ENCODE measurements around the gene CTRB1.

The CTRB1 gene

GRCh38 chr16:75218256-75219076, at the start of gene CTRB1:
Gene CTRB1, plus strand, starts transcription at chr16:75218988. Its CDS starts 20 bp downstream, at chr16:75219008.
- DNase-seq = no peak

- DNase-seq = no peak
Measured at GRCh38 chr16:75169899-75170405, 48.8 kb upstream of the CTRB1 start.

DNA sequence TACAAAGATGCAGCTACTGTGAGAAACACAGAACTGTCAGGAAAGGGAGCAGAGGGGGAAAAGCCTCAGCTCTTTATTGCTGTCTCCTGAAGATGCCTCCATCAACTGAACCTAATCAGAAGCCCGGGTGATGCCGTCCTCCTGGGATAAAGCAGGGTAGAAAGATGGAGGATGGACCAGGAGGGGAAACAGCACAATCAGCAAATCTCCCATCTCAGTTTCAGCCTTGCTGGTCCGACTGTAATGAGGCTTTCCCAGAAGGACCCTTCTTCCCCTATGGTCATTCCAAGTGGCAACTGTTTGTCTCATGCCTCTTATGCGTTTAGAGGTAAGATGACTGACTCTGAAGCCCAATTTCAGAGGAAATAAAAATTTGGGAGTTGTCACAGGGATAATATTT, 46.2 kb upstream of the CTRB1 start:
- DNase-seq = no peak

- no peak for DNase-seq
Measured at GRCh38 chr16:75175074-75175473, 43.7 kb upstream of the CTRB1 start.

- no peak for DNase-seq
Measured at GRCh38 chr16:75176926-75177325, 41.9 kb upstream of the CTRB1 start.

DNA sequence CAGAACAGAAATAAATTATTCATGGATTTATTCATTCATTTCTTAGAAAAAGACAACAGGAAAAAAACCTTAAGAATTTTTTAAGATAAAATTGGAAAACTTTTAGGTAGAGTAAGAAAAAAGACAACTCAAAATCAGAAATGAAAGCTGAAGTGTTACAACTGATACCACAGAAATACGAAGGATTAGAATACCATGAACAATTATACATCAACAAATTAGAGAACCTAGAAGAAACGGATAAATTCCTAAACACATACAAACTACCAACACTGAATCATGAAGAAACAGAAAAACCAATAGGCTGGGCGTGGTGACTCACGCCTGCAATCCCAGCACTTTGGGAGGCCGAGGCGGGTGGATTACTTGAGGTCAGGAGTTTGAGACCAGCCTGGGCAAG, 39.6 kb upstream of the CTRB1 start:
- no peak for DNase-seq

- no peak for DNase-seq
Measured at GRCh38 chr16:75181630-75182029, 37.2 kb upstream of the CTRB1 start.

- DNase-seq = no peak
Measured at GRCh38 chr16:75188832-75189477, 29.8 kb upstream of the CTRB1 start.

DNA sequence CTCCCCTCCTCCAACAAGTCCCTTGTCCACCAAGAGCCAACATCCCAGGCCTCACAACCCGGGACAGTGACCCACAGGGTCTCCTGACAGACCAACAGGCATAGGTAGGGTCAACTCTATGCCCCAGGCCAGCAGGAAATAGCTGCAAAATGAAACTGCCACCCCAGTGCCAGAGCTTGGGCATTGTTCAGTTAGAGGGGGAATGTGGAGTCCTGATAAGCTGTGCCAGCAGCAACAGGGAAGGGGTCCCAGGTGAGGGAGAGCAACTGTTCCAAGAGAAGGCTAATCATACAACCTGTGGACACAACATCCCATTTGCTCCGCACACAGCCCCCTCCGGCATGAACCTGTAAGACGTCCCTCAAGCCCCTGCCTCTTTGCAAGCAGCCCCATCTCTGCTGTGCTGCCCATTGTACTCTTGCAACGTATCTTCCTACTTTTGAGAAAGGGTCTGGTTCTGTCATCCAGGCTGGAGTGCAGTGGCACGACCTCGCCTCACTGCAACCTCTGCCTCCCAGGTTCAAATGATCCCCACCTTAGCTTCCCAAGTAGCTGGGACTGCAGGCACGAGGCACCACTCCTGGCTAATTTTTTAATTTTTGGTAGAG, 29.0 kb upstream of the CTRB1 start:
- DNase-seq = no peak

GRCh38 chr16:75192606-75193264, 26.1 kb upstream of the CTRB1 start:
- no peak for DNase-seq

GRCh38 chr16:75193265-75193650, 25.5 kb upstream of the CTRB1 start:
- DNase-seq = no peak

DNA sequence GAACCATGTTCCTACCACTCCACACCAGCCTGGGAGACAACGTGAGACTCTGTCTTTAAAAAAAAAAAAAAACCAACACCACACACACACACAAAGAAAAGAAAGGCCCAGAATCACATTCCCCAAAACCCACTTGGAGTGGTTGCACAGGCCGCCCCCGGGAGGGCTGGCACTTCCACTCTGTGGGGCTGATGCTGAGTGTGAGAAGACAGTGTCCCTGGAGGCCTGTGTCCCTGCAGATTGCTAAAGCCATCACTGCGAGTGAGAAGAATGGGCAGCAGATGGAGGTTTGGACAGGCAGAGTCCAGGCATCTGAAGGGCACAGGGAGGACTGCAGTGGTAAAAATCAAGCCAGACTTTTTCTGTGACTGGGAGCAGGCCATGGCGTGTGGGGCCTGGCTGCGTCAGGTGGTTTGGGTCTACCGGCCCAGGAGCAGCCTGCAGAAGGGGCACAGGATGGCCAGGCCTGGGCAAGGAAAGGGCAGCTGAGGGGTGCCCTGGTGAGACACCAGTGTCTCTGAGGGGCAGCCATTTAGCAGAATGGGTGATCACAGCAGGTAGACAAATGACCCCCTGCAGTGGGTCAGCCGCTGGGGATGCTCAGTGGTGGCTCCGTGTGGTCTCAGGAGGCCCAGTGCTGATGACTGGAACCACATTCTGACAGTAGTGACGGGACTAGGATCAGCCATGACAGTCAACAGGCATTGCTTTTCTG, 24.9 kb upstream of the CTRB1 start:
- no peak for DNase-seq

- no peak for DNase-seq
Measured at GRCh38 chr16:75195811-75196790, 22.7 kb upstream of the CTRB1 start.

DNA sequence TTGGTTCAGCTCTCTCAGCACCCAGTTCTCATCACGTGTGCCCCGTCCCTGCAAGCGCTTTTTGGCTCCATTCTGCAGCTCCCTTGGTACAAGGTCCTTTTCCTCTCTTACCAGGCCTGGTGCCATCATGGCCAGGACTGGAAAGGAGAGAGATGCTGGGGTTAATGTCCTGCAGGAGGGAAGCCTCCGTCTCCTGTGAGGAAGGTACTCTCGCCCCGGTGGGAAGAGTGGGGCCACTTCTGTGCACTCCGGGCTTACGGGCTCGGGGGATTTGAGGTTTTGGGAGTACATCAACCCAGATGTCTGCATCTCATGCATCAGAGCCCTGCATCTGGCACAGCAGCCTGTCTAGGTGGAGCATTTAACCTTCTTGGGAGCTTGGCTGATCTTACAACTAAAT, 22.0 kb upstream of the CTRB1 start:
- no peak for DNase-seq

- DNase-seq = no peak
Measured at GRCh38 chr16:75197522-75198134, 21.2 kb upstream of the CTRB1 start.

GRCh38 chr16:75198135-75198600, 20.6 kb upstream of the CTRB1 start:
- no peak for DNase-seq

DNA sequence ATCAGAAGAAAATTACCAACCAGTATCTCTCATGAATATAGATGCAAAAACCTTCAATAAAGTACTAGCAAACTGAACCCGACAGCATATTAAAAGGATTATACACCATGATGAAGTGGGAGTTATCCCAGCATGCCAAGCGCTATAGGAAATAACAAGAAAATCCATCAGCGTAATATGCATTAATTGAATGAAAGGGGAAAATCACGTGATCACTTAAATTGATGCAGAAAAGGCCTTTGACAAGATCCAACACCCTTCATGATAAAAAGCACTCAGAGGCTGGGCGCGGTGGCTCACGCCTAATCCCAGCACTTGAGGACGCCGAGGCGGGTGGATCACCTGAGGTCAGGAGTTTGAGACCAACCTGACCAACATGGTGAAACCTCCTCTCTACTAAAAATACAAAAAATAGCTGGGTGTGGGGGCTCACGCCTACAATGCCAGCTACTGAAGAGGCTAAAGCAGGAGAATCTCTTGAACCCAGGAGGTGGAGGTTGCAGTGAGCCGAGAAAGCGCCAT, 16.7 kb upstream of the CTRB1 start:
- DNase-seq = no peak

GRCh38 chr16:75203096-75203495, 15.7 kb upstream of the CTRB1 start:
- no peak for DNase-seq

GRCh38 chr16:75203667-75204409, 14.9 kb upstream of the CTRB1 start:
- DNase-seq = no peak

- DNase-seq = no peak
Measured at GRCh38 chr16:75204410-75204758, 14.4 kb upstream of the CTRB1 start.

Measured in SHP77 treated with DMSO at 0.1 percent for 48 hours (cell line).